ENCODE measurements around the gene ASH1L. TPM values are rescaled to one million over a fixed set of nuclear protein-coding genes. Genes with fewer than 3 reads are reported as not detected.
"Not testable (repeated sequence)": the region's sequence is repeated elsewhere in the genome, so short reads cannot be mapped to it uniquely, and the experiment has no call there.

ASH1L gene
- total RNA-seq, 4 donors from 2014 or later = 55.6 to 81.3 (median 75.0) TPM

DNA sequence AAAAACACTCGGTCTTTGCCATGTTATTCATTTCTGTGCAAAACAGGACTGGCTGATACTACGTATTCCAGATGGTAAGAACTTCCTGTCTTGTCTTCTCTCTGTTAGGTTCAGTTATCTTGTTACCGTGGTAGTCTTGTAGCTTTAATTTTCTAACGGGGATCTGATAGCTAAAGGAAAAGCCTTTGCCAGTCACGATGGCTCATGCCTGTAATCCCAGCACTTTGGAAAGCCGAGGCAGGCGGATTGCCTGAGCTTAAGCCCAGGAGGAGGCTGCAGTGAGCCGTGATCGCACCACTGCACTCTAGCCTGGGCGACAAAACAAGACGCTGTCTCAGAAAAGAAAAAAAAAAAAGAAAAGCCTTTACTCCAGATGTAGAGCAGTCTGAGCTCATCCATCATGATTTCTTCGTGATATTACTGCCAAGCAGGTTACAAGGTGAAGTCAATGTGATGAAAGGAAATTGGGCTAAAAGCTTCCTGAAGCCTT, 36.3 kb upstream of the ASH1L start:
- H3K27me3 ChIP-seq = peaks cover 12% of the 10 kb centered on the region
- H3K36me3 ChIP-seq = no peaks in the 10 kb centered on the region
- peaks cover 0 to 10% (median 0%) of the 10 kb centered on the region in 3 donors for H3K4me1 ChIP-seq
- 4 to 6% methylated on average over 10 to 12 of the region's 12 CpGs for WGBS, 2 donors (ENCODE audit: low coverage in 1 of 2)
- no peaks in the 10 kb centered on the region for H3K9me3 ChIP-seq
- TF ChIP-seq EP300 (IDR thresholded peaks at IDR 0.05) = no peak
- TF ChIP-seq POLR2AphosphoS5 (IDR thresholded peaks at IDR 0.05) = no peak
- no peak for TF ChIP-seq POLR2A (IDR thresholded peaks at IDR 0.05)
- TF ChIP-seq, protein P1, sequence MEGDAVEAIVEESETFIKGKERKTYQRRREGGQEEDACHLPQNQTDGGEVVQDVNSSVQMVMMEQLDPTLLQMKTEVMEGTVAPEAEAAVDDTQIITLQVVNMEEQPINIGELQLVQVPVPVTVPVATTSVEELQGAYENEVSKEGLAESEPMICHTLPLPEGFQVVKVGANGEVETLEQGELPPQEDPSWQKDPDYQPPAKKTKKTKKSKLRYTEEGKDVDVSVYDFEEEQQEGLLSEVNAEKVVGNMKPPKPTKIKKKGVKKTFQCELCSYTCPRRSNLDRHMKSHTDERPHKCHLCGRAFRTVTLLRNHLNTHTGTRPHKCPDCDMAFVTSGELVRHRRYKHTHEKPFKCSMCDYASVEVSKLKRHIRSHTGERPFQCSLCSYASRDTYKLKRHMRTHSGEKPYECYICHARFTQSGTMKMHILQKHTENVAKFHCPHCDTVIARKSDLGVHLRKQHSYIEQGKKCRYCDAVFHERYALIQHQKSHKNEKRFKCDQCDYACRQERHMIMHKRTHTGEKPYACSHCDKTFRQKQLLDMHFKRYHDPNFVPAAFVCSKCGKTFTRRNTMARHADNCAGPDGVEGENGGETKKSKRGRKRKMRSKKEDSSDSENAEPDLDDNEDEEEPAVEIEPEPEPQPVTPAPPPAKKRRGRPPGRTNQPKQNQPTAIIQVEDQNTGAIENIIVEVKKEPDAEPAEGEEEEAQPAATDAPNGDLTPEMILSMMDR (IDR thresholded peaks at IDR 0.05) = no peak
- ATAC-seq = peak; percentile 41
- no peak overlapping the region for H3K4me3 ChIP-seq
- H3K27ac ChIP-seq = no peak overlapping the region

DNA sequence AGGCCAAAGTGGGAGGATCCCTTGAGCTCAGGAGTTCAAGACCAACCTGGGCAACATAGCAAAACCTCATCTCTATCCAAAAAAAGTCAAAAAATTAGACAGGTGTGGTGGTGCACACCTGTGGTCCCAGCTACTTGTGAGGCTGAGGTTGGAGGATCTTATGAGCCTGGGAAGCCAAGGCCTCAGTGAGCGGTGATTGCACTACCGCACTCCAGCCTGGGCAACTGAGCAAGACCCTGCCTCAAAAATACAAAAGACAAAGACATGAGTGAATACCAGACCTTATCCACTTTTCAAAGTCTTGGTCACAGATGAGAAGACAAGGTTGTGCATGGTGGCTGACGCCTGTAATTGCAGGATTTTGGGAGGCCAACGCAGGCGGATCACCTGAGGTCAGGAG, 34.3 kb upstream of the ASH1L start:
- TF ChIP-seq EP300 (IDR thresholded peaks at IDR 0.05) (no peak), POLR2AphosphoS5 (IDR thresholded peaks at IDR 0.05) (no peak), POLR2A (IDR thresholded peaks at IDR 0.05) (no peak)
- H3K27me3 ChIP-seq = peaks cover 12% of the 10 kb centered on the region
- no peak overlapping the region for H3K27ac ChIP-seq
- no peak overlapping the region for H3K4me3 ChIP-seq
- peaks cover 0 to 14% (median 0%) of the 10 kb centered on the region in 3 donors for H3K4me1 ChIP-seq
- H3K9me3 ChIP-seq = no peaks in the 10 kb centered on the region
- H3K36me3 ChIP-seq = no peaks in the 10 kb centered on the region
- 100% methylated on average over 3 of the region's 5 CpGs; no CpG with 5 or more reads in 1 of the 2 donors for WGBS, 2 donors (ENCODE audit: low coverage in 1 of 2)
- ATAC-seq = no peak

DNA sequence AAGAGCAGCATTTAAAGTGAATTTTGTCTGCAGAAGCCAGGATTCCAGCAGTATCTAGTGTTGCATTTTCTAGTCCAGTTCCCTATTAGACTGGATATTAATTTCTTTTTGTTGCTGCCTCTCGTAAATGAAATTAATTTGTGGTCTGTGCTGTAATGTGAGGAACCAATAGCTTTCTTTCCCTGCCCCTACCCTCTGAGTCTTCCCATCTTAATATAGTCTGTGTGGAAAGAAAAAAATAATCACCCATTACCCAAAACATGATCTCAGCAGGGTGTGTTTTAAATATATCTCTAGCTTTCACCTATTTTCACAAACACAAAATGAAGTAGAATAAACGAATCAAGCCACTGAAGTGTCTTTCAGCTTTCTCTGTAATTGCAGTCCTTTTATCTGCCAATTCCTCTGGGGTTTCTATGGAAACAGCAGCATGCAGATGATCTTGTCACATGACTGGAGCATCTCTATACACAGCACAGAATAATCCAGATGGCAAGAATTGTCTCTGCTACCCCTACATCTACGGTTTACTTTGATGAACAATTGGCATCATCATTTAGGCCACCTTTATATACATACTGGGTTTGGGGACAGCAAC, 33.4 kb upstream of the ASH1L start:
- H3K27me3 ChIP-seq = not testable (repeated sequence)
- 56 to 78% methylated on average over 3 of the region's 3 CpGs for WGBS, 2 donors (ENCODE audit: low coverage in 1 of 2)

DNA sequence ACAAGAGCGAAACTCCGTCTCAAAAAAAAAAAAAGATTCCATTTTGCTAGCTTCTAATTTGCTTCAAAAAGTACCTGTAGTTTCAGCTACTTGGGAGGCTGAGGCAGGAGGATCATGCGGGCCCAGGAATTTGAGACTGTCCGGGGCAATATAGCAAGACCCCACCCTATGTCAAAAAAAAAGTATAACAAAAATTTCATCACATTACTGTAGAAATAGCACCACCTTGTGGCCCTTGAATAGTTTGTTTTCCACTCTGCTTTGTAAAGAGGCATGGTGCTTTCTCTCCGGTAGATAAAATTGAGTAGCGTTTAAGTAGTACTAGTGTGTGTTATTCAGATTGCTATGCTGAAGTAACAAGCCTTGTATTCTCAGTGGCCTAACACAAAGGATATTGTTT, 29.2 kb upstream of the ASH1L start:
- Histone ChIP-seq H3K27me3 (no peaks in the 10 kb centered on the region), H3K27ac (no peak overlapping the region), H3K4me3 (no peak overlapping the region), H3K9me3 (no peaks in the 10 kb centered on the region), H3K4me1 (peaks cover 0 to 4% (median 0%) of the 10 kb centered on the region in 3 donors), H3K36me3 (no peaks in the 10 kb centered on the region)
- TF ChIP-seq, protein P1 (IDR thresholded peaks at IDR 0.05) = peak; percentile 32 to 63 (median 56)
- no peak for TF ChIP-seq POLR2AphosphoS5 (IDR thresholded peaks at IDR 0.05)
- WGBS, 2 donors (ENCODE audit: low coverage in 1 of 2) = 29 to 31% methylated on average over 6 of the region's 6 CpGs
- ATAC-seq = peak; percentile 65

More for the DNA sequence above, 33.4 kb upstream of the ASH1L start:
- not testable (repeated sequence) for H3K4me3 ChIP-seq, H3K27ac ChIP-seq, H3K9me3 ChIP-seq, ATAC-seq, H3K36me3 ChIP-seq
- H3K4me1 ChIP-seq = peaks cover 0 to 14% (median 0%) of the 10 kb centered on the region in 3 donors

DNA sequence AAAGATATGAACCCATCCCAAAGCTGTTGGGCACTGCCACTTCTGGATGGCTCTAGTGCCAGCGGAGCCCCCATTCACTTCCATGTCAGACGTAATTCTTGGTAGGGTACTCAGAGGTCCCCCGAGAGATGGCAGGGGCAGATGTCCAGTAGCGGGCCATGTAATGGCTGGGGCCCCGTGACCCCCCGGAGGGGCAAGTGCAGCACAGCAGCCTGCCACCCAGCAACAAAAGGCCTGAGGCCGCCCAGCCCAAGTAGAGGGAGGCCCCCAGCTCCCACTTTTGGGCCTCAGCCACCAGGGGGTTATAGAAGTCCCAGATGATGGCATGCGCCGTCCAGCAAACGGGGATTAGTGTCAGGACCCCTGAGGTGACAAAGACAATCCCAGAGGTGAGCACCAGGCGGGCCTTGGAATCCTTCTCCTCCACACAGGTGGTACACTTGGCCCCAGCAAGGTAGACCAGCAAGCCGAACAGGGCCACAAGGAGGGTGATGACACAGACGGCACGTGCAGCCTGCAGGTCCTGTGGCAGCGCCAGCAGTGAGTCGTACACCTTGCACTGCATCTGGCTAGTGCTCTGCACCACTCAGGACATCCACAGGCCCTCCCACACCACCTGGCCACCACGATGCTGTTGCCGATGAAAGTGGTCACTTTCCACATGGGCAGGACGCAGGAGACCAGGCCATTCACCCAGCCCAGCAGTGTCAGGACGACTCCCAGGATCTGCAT, 28.1 kb upstream of the ASH1L start:
- not testable (repeated sequence) for H3K27ac ChIP-seq, H3K4me1 ChIP-seq, H3K9me3 ChIP-seq, H3K4me3 ChIP-seq, H3K27me3 ChIP-seq, H3K36me3 ChIP-seq, ATAC-seq
- 80 to 88% methylated on average over 1 to 4 of the region's 20 CpGs for WGBS, 2 donors (ENCODE audit: low coverage in 1 of 2)

DNA sequence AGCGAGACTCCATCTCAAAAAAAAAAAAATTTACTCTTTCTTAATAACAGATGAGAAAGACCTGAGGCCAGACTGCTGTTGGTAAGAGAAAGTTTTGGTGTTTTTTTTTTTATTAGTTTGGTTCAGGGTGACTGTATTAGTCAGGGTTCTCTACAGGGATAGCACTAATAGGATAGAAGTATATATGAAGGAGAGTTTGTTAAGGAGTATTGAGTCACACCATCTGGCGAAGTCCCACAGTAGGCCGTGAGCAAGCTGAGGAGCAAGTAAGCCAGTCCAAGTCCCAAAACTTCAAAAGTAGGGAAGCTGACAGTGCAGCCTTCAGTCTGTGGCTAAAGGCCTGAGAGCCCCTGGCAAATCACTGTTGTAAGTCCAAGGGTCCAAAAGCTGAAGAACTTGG, 26.7 kb upstream of the ASH1L start:
- not testable (repeated sequence) for H3K4me1 ChIP-seq, ATAC-seq, H3K27me3 ChIP-seq, H3K27ac ChIP-seq, H3K9me3 ChIP-seq, H3K4me3 ChIP-seq, H3K36me3 ChIP-seq
- WGBS, 2 donors (ENCODE audit: low coverage in 1 of 2) = 100% methylated on average over 1 of the region's 3 CpGs; no CpG with 5 or more reads in 1 of the 2 donors

DNA sequence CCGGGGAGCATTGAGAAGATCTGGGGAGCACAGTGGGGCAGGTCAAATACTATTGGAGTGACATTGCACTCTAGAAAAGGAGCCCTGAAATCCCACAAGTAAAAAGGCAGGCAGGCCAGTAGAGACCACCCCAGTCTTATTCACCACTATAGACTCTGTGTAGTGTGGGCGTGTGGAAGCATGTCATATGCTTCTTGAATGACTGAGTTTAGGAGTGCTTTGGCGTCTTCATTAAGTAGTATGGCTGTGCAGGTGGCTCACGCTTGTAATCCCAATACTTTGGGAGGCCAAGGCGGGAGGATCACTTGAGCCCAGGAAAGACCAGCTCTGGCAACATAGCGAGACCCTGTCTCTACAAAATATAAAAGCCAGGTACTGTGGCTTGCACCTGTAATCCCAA, 21.2 kb upstream of the ASH1L start:
- H3K9me3 ChIP-seq, H3K4me3 ChIP-seq, H3K27ac ChIP-seq, H3K4me1 ChIP-seq, ATAC-seq, H3K36me3 ChIP-seq, H3K27me3 ChIP-seq: not testable (repeated sequence)
- 90 to 100% methylated on average over 1 to 2 of the region's 6 CpGs for WGBS, 2 donors (ENCODE audit: low coverage in 1 of 2)

DNA sequence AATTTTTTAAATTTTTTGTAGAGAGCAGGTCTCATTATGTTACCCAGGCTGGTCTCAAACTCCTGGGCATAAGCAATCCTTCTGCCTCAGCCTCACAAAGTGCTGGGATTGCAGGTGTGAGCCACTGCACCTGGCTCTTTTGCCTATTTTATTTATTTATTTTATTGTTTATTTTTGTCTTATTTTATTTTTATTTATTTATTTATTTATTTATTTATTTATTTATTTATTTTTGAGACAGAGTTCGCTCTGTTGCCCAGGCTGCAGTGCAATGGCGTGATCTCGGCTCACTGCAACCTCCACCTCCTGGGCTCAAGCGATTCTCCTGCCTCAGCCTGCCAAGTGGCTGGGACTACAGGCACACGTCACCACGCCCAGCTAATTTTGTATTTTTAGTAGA, 13.0 kb upstream of the ASH1L start:
- not testable (repeated sequence) for H3K36me3 ChIP-seq, H3K27ac ChIP-seq, H3K4me3 ChIP-seq, H3K27me3 ChIP-seq, H3K9me3 ChIP-seq, H3K4me1 ChIP-seq, ATAC-seq
- 95% methylated on average over 4 of the region's 6 CpGs; no CpG with 5 or more reads in 1 of the 2 donors for WGBS, 2 donors (ENCODE audit: low coverage in 1 of 2)
